ENCODE measurements around the gene HAL.
A peak's percentile ranks its signal among the peaks of the same experiment; 100 is the strongest.

Gene HAL, protein sequence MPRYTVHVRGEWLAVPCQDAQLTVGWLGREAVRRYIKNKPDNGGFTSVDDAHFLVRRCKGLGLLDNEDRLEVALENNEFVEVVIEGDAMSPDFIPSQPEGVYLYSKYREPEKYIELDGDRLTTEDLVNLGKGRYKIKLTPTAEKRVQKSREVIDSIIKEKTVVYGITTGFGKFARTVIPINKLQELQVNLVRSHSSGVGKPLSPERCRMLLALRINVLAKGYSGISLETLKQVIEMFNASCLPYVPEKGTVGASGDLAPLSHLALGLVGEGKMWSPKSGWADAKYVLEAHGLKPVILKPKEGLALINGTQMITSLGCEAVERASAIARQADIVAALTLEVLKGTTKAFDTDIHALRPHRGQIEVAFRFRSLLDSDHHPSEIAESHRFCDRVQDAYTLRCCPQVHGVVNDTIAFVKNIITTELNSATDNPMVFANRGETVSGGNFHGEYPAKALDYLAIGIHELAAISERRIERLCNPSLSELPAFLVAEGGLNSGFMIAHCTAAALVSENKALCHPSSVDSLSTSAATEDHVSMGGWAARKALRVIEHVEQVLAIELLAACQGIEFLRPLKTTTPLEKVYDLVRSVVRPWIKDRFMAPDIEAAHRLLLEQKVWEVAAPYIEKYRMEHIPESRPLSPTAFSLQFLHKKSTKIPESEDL
- 0.97 to 3.8 (median 1.6) reads per million in 4 experiments for total RNA-seq

DNA sequence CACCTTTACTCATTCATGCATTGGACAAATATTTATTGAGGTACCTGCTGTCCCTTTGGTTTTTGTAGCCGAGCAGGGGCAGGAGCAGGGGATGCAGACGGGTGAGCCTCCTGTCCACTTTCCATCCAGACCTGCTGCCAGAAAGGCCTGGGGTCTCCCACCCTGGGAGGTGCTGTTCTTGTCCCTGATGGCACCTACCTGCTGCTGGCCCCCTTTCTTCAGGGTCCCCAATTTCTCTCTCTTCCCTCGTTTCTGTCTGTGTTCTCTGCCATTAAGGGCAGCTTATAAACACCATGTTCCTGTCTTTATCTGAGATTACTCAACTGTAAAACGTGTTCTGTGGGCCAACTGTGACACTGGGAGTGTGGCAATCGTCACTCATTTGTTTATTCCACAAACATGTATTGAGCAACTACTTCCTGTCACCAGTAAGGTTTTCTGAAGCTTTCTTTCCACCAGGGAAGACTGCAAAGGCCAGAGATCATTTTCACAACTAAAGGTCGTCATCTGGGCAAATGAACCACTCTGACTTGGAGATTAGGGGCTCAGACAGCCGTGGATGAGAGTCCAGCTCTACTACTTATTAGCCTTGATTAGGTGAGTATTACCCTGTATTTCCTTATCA, at the start of gene HAL:
TSS of gene HAL (minus strand) at position 311 of the 625 bp plus-strand sequence. CDS start 434 bp downstream, outside the sequence.
- DNase-seq = no peak

DNA sequence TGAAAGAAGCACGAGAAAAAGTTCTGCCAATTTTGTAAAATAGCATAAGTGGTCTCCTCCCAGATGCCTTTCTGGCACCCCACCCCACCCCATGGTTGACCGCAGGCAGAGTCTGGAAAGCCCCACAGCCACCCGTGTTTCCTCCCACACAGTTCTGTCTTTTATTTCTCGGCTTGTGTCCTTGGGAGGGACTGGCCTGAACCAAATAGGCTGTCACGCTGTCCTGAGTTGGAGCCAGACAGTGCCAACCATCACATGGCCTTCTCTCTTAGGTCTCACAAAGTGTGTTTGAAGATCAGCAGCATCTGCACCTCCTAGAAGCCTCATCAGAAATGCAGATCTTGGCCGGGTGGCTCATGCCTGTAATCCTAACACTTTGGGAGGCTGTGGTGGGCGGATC, 49.4 kb upstream of the HAL start:
- no peak for DNase-seq

DNA sequence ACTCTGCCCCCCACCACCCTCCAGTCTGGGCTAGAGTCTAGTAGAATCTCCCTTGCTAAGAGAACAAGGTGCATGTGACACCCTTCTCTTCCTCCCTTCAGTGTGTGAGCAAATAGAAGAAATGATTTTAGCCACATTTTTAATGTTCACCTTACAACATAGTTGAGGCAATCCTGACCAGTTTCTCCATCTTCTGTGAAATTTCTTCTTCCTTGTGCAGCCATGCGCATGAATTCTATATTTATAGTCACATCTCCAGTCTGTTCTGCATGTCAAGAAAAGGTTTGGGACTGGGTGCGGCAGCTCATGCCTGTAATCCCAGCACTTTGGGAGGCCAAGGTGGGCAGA, 48.8 kb upstream of the HAL start:
- DNase-seq = no peak

DNA sequence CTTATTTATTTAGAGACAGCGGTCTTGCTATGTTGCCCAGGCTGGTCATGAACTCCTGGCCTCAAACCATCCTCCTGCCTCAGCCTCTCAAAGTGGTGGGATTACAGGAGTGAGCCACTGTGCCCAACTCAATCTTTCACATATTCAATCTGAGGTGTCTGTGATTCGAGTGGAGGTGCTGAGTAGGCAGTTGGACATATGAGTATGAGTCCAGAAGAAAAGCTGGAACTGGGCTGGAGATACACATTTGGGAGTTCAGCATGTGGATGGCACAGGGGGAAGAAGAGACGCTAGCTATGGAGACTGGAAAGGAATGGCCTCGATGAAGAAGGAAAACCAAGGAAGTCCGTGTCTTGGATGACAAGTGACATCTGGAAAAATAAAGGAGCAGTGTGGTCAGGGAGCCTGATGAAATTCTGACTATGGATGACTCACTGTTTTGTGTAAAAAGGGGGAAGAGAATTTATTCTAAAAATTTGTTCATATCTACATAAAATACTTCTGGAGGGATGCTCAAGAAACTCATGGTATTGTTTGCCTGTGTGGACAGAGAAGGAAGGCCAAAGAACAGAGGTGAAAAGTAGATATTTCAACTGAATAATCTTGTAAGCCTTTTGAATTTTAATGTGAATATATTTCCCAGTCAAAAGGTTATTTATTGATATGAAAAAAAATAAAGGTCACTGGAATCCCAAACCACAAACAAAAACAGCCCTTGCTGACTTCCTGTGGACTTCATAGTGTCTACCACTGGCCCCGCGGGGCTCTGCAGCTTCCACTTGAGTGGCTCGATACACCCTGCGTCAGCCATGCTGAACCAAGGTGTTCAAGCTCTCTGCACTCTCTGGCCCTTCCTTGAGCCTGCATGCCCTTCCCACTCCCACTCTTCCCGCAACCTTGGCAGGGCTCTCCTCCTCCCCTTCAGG, 48.1 kb upstream of the HAL start:
- DNase-seq = no peak

DNA sequence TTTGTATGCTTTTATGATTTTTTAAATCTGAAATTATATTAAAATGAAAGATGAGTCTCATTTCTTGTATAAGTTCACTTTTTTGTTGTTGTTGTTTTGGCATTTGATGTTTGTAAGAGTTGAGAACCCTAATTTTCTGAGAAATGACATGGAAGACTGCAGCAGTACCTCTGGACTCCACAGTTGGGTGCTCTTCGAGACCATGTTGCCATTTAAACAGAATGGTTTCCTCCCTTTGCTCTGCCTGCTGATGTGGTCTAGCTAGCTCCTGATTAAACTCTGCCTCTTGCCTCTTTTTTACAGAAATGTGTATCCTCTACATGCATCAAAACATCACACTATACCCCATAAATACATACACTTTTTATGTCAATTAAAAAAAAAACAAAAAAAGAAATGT, 45.0 kb upstream of the HAL start:
- DNase-seq = no peak

DNA sequence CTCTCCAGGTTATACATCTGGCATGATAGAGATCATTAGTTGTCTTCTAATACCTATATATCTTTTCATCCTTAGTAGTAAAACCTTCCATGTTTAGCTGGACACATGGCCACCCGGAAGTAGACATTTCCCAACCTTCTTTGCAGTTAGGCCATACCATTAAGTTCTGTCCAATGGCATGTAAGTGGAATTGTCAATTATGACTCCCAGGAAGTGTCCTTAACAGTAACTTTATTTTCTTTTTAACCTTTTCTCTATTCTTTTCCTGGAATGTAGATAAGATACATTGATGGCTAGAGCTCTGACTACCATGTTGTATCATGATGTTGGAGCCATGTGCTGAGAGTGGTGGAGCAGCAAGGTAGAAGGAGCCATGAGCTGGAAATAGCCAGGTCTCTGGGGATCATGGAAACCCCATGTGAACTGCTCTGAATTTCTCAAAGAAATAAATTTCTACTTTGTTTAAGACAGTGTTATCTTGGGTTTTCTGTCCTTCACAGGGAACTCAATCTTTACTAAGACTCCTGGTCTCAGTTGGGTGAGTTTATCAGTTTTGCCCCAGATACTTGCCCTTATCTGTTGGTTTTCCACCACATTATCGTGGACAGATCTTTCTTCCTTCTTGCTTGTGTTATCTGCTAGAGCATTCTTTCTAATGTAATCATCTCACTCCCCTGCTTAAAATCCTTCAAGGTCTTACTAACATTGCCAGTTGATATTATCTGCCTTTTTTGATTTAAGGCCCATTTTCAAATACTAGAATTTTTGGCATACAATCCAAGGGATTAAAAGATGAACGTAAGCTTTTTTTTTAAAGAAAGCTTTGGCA, 44.4 kb upstream of the HAL start:
- no peak for DNase-seq

DNA sequence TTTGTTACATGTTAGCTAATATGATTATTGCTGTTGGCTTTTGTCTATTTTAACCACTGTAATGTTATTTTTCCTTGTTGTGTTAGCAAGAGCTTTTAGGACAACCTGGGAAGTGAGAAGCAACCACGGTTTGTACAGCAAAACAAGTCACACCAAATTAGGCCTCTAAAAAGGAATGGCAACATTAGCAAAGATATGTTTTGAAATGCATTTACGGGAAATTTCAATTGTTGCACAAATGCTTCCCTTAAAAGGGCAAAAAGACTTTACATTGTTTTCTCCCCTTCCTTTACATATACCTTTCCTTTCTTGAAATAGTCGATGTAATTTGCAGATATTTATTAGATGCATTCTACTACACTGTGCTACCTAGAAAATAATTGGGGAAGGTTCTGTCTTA, 43.4 kb upstream of the HAL start:
- no peak for DNase-seq

DNA sequence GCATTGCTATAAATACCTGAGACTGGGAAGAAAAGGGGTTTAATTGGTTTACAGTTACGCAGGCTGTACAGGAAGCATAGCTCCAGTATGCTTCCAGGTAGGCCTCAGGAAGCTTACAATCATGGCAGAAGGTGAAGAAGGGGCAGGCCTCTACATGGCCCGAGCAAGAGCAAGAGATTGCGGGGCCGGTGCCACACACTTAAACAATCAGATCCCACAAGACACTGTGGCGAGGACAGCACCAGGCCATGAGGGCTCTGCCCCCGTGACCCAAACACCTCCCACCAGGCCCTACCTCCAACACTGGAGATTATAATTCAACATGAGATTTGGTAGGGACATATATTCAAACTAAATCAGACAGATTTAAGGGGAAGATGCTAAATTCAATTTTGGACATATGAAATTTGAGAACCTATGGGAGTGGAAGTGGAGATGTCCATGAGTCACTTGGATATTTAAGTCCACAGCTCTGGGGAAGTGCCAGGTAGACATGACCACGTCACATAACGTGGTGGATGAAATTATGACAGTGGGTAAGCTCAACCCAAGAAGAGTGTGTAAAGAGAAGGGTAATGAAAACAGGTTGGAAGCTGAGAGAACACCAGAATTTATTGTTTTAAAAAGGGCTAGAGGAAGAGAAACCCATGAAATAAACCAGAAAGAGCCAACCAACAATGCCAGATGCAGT, 40.8 kb upstream of the HAL start:
- no peak for DNase-seq

DNA sequence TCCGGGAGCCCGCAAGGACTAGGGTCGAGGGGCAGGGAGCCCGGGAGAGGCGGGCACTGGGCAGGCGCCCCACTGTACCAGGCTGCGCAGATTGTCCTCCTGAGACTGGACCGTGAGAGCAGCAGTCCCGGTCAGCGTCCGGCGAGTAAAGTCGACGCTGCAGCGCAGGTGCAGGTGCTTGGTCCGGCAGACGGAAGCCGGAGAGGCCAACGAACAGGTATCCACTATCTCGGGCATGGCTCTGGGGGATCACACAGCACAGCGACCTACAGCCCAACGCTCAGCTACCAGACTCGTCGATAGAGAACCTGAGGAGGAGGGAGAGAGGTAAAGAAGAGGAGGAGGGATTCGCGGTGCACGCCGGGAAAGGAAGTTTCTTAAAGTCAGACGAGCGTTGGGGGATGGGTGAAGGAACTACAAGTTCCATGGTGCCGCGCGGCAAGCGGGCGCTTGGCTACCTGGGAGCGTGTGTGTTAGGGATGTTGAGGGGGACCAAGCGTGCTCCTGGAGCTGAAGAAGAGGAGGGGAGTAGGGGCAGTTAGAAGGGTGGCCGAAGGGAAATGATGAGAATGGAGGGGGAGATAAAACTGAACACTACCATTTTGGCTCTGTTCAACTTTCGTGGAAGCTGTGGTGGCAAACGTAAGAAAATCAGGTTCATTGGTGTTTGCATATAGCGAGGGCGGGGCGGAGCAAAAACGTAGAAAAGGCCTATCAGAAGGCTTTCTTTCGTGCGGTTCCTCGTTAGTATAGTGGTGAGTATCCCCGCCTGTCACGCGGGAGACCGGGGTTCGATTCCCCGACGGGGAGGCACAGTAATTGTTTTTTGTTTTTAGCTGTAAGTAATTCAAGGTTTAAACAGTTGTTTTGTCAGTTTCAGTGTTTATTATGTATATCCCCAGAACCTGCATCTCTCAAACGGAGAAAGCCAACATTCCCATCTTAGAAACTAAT, 39.4 kb upstream of the HAL start, which contains the start of gene LTA4H:
TSS of gene LTA4H (minus strand) at position 305 of the 954 bp plus-strand sequence. CDS start at position 237, 68 bp downstream.
- peak; percentile 95 for DNase-seq

DNA sequence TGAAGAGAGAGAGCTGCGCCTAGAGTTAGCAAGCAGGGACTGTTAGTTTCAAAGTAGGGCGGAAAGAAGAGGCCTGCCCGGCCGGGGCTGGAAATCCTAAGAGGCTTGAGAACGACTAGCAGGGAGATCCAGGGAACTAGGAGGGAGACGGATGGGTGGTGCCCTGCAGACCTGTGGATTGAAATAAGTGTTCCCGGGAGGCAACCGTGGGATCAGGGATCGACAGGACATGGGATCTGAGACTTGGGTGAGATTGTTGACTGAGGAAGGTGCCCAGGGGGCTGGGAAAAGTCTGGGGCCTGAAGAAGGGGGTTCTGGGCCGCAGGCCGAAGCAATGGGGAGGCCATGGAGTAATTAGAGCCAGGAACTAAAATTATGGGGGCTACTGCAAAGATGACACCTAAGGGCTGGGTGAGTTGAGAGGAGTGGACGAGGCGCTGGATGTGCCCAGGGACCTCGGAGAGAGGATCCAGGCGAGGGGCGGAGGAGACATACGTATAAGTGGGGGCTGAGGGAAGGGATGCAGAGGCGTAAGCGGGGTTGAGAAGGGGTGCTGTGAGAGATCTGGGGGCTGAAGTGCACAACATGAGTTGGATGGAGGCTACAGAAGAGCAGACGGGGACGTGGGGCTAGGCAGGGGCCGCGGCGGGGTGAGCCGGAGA, 38.6 kb upstream of the HAL start:
- no peak for DNase-seq

DNA sequence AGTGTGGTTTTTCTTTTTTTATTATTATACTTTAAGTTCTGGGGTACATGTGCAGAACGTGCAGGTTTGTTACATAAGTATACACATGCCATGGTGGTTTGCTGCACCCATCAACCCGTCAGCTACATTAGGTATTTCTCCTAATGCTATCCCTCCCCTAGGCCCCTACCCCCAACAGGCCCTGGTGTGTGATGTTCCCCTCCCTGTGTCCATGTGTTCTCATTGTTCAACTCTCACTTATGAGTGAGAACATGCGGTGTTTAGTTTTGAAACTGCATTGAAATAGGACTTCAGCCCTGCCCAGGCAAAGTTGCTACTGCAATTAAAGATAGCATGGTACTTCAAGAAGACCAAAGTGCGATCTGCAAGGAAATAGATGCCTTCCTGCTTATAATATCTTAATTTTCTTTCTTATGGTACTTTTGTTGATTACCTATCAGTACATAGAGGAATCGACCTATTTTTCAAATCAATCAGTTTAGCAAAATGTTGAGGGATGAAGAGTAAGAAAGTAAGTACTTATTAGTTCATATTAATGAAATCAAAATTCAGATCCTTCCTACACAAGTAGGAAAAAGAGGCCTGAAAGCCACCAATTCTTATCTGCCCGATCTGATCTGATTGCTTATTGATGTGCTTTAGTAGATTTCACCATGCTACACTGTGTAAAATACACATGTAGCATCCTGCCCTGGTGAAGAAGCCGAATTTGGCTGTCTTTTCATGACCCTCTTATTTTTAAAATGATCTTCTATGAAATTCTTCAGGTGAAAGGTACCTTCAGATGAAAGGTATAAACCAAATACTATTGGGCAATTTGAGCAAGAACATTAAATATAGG, 37.6 kb upstream of the HAL start:
- DNase-seq = no peak

DNA sequence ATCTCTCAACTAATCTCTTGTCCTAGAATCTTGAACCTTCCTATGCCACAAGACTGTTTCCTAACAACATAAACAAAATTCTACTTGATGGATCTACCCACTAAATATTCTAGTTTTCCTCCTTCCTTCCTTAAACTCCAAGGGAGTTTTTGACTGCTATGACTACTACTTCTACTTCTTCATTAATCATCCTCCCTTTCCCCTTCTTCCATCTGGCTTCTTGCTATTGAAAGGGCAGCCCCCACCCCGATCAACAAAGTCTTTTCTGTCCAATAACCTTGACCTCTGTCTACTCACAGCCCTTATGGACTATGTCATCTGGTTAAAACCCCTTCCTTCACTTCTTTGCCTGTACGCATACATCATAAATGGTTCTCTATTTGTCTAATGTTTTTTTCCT, 33.7 kb upstream of the HAL start:
- no peak for DNase-seq

DNA sequence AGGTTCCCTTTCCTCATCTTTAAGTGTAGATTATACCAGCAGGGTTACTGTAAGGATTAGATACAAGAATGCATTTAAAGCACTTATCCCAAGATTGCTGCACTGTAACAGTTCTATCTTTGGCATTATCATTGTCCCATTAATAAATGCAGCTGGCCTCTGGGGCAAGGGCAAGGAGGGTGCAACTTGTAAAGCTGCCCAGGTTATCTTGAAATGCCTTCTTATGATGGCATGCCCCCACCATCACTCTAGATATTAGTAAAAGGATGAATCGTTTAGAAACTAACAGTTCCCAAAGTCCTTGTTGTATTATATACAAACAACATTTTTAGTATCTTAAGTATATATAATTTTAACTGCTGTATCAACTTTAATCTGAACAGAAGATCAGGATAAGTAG, 32.4 kb upstream of the HAL start:
- no peak for DNase-seq

DNA sequence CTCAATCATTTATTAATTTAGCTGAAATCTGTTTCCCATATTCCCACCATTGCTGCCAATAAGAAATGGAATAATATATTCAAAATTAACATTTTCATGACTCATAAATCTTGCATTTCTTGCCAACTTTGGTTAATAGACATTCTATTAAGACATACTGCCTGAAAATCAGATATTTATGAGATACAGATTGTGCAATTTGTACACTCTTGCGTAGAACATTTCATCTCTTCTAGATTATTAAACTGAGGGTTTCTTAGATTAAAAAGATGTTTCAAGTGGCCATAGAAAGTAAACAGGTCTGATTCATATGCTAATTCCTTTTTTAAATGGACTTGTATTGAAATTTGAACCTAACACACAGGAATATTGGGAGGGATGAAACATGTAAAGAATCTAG, 30.2 kb upstream of the HAL start:
- DNase-seq = no peak

DNA sequence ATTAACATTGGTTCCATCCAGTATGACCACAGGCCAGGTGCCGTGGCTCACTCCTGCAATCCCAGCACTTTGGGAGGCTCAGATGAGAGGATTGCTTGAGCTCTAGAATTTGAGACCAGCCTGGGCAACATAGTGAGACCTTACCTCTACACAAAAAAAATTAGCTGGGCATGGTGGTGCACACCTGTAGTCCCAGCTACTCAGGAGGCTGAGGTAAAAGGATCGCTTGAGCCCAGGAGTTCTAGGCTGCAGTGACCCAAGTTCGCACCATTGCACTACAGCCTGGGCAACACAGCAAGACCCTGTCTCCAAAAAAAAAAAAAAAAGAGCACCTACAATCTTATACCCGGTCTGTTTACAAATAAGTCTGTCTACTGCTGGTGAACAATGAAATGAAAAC, 29.4 kb upstream of the HAL start:
- no peak for DNase-seq

DNA sequence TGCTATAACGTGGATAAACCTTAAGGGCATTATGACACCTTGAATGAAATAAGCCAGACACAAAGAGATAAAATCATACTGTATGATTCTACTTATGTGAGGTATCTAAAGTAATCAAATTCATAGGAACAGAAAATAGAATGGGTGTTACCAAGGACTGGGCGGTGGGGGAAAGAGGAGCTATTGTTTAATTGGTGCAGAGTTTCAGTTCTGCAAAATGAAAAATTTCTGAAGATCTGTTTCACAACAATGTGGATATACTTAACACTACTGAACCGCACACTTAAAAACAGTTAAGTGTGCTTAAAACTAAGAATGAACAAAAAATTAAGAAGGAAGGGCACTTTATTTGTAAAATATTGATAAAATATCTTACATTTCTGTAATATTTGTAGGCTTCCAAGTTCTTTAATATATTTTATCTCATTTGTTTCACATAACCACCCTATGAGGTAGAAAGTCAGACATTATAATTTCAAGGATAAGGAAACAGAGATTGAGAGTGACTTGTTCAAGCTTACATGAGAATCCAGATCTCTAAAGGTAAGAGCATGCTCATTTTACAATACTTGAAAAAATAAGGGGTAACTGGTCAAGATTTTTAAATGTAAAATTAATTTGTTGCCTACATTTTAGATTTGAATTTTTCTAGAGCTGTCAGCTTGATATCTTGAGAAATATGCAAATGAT, 24.3 kb upstream of the HAL start:
- DNase-seq = no peak

DNA sequence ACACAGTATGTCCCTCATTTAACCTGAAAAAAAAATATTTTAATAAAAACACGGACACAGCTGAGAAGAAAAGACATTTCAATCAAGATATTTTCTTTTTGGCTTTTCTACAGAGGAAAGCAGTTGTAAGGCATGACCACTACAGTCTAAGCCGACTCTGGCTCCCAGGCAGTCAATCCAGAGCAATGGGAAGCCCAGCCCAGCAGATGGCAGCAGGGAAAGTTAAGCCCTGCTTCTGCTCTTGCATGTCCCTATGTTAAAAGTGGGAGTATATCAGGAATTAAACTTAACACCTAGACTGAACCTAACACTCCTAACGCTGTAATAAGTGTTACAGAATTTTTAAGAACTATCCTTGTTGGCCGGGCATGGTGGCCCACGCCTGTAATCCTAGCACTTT, 19.5 kb upstream of the HAL start:
- DNase-seq = no peak

Measured in effector CD8-positive, alpha-beta T cell (primary cell).